Measurements from ENCODE around the gene ITPKB.
"Not testable (repeated sequence)": the region's sequence is repeated elsewhere in the genome, so short reads cannot be mapped to it uniquely, and the experiment has no call there.

Gene ITPKB

DNA sequence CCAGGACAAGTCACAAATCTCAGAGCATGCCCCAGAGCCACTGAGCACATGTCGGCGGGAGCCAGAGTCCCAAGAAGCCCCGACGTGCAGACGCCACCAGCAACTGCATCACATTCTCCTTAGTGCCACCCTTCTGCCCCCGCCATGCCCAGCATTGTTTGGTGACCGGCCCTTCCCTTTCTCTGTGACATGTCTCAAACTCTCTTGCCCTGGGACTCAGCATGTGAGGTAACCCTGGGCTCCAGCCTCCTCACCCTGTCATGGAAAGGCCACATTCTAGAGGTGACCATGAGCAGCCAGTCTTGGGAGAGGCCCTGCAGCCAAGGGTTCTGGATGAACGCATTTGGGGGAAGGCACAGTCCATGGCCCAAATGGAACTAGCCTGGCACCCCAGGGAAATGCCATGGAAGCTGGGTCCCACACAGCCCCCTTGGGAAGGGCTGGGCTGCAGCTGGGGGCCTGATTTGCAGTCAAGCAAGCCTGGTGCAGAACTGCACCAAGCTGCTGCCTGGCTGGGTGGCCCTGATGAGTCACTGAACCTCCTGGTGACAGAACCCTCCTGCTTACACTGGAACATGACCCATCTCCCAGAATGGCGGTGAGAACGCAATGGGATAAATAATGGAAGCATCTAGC is 94.4 kb downstream of the ITPKB start:
- no peak overlapping the region for H3K4me3 ChIP-seq (ENCODE audit: low read length in 2 of 2)
- no peaks in the 10 kb centered on the region for H3K9me3 ChIP-seq (ENCODE audit: control insufficient read depth in 2 of 2, low read length in 2 of 2)
- H3K27me3 ChIP-seq (ENCODE audit: control insufficient read depth in 1 of 2, insufficient read depth in 2 of 2, low read length in 2 of 2), result no peaks in the 10 kb centered on the region
- H3K9ac ChIP-seq (ENCODE audit: low read length in 2 of 2), result peak overlapping the region in 1 of 2 donors; percentile 5
- H3K27ac ChIP-seq (ENCODE audit: low read length), result no peak overlapping the region
- H3K4me1 ChIP-seq (ENCODE audit: control insufficient read depth, insufficient read depth, low read length), result peaks cover 75% of the 10 kb centered on the region
- peaks cover 34 to 47% of the 10 kb centered on the region in 2 donors for H3K36me3 ChIP-seq (ENCODE audit: control insufficient read depth in 2 of 2, insufficient read depth in 2 of 2, low read length in 2 of 2)

DNA sequence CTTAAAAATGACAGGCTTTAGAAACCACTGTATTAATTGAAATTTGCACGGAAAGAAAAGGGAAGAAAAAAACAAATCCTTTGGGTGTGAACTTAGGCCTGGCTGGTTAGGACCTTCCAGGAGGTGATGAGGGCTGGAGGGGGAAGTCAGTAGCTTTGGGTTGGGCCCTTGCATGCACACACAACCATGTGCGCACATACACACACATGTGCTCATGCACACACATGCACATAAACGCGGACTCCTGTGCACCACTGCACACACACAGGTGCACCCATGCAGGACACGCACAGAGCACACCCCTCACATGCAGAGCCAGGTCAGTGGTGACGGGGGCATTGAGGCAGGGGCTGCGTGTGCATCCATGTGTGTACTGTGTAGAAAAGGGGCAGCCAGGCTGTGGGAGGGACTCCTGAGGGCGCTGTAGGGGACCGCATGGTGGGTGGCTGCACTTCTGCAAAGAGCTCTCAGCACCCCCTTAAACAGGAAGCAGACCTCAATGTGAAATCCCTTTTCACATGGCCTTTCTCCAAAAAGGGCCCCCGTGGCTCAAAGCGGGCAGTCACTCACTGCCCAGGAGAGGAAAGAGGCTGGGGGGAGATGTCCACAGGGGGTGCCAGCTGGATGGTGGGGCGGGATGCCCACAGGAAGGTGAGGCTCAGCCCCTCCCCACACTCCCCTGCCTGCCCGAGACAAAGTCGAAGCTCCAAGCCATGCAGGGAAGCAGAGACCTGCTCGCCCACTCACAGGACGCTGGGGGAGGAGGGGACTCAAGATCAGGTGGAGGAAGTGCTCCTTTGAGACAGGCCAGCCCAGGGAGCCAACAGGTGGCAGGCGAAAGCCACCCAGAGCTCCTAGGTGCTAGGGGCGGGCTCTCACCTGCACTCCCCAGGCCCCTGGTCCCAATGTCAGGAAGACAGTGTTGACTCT is 95.2 kb downstream of the ITPKB start:
- Histone ChIP-seq H3K36me3 (ENCODE audit: control insufficient read depth in 2 of 2, insufficient read depth in 2 of 2, low read length in 2 of 2) (peaks cover 31 to 48% of the 10 kb centered on the region in 2 donors), H3K4me1 (ENCODE audit: control insufficient read depth, insufficient read depth, low read length) (peaks cover 75% of the 10 kb centered on the region), H3K9me3 (ENCODE audit: control insufficient read depth in 2 of 2, low read length in 2 of 2) (no peaks in the 10 kb centered on the region), H3K27me3 (ENCODE audit: control insufficient read depth in 1 of 2, insufficient read depth in 2 of 2, low read length in 2 of 2) (no peaks in the 10 kb centered on the region), H3K27ac (ENCODE audit: low read length) (peak overlapping the region; percentile 55), H3K9ac (ENCODE audit: low read length in 2 of 2) (no peak overlapping the region), H3K4me3 (ENCODE audit: low read length in 2 of 2) (peak overlapping the region in 1 of 2 donors; percentile 18)

DNA sequence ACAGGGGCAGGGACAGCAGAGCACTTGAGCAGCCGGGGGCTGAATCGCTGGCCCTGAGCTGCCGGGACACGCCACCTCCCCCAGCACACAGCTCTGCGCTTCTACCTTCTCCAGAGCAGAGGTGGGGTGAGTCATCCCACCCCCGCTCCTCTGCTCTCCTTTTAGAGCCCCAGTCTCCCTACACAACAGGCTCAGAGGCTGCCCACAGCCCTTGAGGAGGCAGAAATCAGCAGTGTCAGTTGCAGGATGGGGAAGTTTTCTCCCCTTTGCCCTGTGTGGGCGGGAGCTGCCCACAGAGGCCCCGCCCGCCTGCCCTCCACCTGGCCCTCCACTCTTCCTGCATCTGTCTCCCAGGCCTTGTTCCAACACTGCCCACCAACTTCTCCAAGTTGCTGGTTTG is 95.9 kb downstream of the ITPKB start:
- Histone ChIP-seq H3K9me3 (ENCODE audit: control insufficient read depth in 2 of 2, low read length in 2 of 2) (no peaks in the 10 kb centered on the region), H3K4me1 (ENCODE audit: control insufficient read depth, insufficient read depth, low read length) (peaks cover 82% of the 10 kb centered on the region), H3K27ac (ENCODE audit: low read length) (peak overlapping the region; percentile 55), H3K4me3 (ENCODE audit: low read length in 2 of 2) (peak overlapping the region in 1 of 2 donors; percentile 18), H3K9ac (ENCODE audit: low read length in 2 of 2) (no peak overlapping the region), H3K36me3 (ENCODE audit: control insufficient read depth in 2 of 2, insufficient read depth in 2 of 2, low read length in 2 of 2) (peaks cover 28 to 45% of the 10 kb centered on the region in 2 donors), H3K27me3 (ENCODE audit: control insufficient read depth in 1 of 2, insufficient read depth in 2 of 2, low read length in 2 of 2) (no peaks in the 10 kb centered on the region)

DNA sequence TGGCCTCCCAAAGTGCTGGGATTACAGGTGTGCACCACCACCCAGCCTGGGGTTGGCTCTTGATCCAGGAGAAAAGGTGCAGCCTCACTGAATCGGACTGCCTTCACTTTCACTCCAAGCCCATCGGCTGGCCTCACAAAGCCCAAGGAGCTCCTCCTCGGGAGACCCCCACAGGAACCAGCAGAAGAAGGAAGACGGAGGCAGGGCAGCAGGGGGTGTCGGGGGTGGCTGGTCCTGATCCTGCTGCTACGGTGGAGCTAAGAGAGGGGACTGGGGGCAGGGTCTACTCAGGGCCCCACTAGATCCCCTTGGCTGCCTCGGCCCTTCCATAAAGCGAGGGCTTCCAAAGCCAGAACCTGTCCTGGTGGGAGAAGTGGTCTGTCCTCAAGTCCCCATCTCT is 96.7 kb downstream of the ITPKB start:
- H3K4me3 ChIP-seq (ENCODE audit: low read length in 2 of 2), result no peak overlapping the region
- H3K4me1 ChIP-seq (ENCODE audit: control insufficient read depth, insufficient read depth, low read length), result peaks cover 86% of the 10 kb centered on the region
- no peaks in the 10 kb centered on the region for H3K9me3 ChIP-seq (ENCODE audit: control insufficient read depth in 2 of 2, low read length in 2 of 2)
- peaks cover 20 to 38% of the 10 kb centered on the region in 2 donors for H3K36me3 ChIP-seq (ENCODE audit: control insufficient read depth in 2 of 2, insufficient read depth in 2 of 2, low read length in 2 of 2)
- H3K27me3 ChIP-seq (ENCODE audit: control insufficient read depth in 1 of 2, insufficient read depth in 2 of 2, low read length in 2 of 2), result no peaks in the 10 kb centered on the region
- peak overlapping the region; percentile 55 for H3K27ac ChIP-seq (ENCODE audit: low read length)
- no peak overlapping the region for H3K9ac ChIP-seq (ENCODE audit: low read length in 2 of 2)

DNA sequence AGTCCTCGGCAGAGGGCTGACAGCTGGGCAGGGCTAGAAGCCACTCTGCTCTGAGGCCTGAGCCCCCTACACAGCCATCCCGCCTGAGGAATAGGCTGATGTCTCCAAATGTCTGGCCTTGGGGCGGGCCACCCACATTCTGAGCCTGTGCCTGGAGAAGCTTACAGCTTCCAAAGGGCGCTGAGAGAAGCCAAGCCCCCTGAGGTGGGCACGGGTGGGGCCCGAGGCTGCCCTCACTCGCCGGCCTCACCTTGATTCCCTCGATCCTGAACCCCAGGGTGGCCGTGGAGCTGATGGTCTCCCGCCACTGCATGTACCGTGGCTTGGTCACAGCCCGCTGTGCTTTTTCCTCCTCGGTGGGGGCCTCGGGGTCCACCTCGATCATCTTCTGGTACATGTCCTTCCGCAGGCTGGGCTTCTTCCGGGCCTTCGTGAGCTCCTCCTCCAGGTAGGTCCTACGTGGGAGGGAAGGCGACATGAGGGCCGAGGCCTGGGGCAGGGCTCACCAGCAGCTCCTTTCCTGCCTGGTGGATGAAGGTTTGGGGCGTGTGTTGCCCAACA is 97.3 kb downstream of the ITPKB start:
- Histone ChIP-seq H3K27me3 (ENCODE audit: control insufficient read depth in 1 of 2, insufficient read depth in 2 of 2, low read length in 2 of 2) (no peaks in the 10 kb centered on the region), H3K9ac (ENCODE audit: low read length in 2 of 2) (no peak overlapping the region), H3K9me3 (ENCODE audit: control insufficient read depth in 2 of 2, low read length in 2 of 2) (no peaks in the 10 kb centered on the region), H3K4me3 (ENCODE audit: low read length in 2 of 2) (no peak overlapping the region), H3K4me1 (ENCODE audit: control insufficient read depth, insufficient read depth, low read length) (peaks cover 83% of the 10 kb centered on the region), H3K27ac (ENCODE audit: low read length) (peak overlapping the region; percentile 31), H3K36me3 (ENCODE audit: control insufficient read depth in 2 of 2, insufficient read depth in 2 of 2, low read length in 2 of 2) (peaks cover 19 to 38% of the 10 kb centered on the region in 2 donors)

DNA sequence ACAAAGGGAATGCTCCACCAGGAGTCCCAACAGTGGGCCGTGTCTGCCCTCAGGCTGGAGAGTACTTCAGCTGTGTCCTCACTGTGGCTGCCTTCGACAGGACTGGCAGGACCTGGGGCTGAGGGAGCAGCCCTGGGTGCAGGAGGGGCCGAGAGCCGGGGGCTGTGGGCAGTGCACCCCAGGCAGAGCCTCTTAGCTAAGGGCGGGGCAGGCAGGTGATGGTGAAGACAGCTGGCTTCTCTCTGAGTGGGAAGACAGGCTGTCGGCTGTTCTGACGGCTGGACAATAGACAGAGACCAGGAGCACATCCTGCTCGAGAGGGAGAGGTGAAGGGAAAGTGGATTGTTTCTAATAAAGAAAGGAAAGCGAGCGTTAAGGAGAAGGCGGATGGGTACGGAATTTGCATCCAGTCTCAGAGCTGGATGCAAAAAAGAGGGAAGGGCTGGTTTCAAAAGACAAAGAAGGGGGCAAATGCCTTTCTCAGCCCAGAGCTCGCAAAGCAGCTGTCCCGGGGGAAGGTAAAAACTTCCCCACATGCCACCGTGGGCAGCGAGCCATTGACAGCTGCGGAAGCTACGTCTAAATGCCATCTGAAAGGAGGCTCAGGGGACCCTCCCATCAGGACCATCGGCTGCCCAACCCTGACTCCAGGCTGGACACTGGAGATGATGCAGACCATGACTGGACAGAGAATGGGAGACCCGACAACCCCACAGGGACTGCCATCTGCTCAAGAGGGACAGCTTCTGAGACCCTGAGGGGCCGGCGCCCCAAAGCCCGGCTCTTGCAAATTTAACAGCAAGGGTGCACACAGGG is 98.6 kb downstream of the ITPKB start:
- Histone ChIP-seq H3K27ac (ENCODE audit: low read length) (peak overlapping the region; percentile 69), H3K27me3 (ENCODE audit: control insufficient read depth in 1 of 2, insufficient read depth in 2 of 2, low read length in 2 of 2) (no peaks in the 10 kb centered on the region), H3K4me3 (ENCODE audit: low read length in 2 of 2) (no peak overlapping the region), H3K36me3 (ENCODE audit: control insufficient read depth in 2 of 2, insufficient read depth in 2 of 2, low read length in 2 of 2) (peaks cover 25 to 35% of the 10 kb centered on the region in 2 donors), H3K9ac (ENCODE audit: low read length in 2 of 2) (peak overlapping the region in 1 of 2 donors; percentile 27), H3K9me3 (ENCODE audit: control insufficient read depth in 2 of 2, low read length in 2 of 2) (no peaks in the 10 kb centered on the region), H3K4me1 (ENCODE audit: control insufficient read depth, insufficient read depth, low read length) (peaks cover 74% of the 10 kb centered on the region)

DNA sequence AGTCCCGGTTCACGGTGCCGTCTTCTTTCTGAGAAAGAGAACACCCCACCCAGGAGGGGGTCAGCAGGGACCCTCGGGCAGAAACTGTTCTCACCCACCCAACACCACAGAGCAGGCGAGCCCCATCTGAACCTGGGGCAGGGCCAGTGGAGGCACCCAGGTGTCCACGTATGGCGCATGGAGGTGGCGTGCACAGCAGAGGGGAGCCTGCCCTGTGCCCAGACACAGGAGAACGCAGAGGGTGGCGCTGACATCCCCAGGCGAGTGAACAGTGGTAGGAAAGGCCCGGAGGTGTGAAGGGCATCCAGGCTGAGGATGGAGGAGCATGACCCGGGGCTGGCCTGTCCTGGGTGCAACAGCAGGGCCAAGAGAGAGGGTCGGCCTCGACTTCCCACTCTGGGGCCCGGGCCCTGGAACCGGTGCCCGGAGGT is 99.4 kb downstream of the ITPKB start:
- H3K36me3 ChIP-seq (ENCODE audit: control insufficient read depth in 2 of 2, insufficient read depth in 2 of 2, low read length in 2 of 2), result peaks cover 19 to 30% of the 10 kb centered on the region in 2 donors
- H3K4me3 ChIP-seq (ENCODE audit: low read length in 2 of 2), result no peak overlapping the region
- H3K4me1 ChIP-seq (ENCODE audit: control insufficient read depth, insufficient read depth, low read length), result peaks cover 72% of the 10 kb centered on the region
- no peaks in the 10 kb centered on the region for H3K9me3 ChIP-seq (ENCODE audit: control insufficient read depth in 2 of 2, low read length in 2 of 2)
- H3K9ac ChIP-seq (ENCODE audit: low read length in 2 of 2), result no peak overlapping the region
- H3K27me3 ChIP-seq (ENCODE audit: control insufficient read depth in 1 of 2, insufficient read depth in 2 of 2, low read length in 2 of 2), result no peaks in the 10 kb centered on the region
- peak overlapping the region; percentile 69 for H3K27ac ChIP-seq (ENCODE audit: low read length)

DNA sequence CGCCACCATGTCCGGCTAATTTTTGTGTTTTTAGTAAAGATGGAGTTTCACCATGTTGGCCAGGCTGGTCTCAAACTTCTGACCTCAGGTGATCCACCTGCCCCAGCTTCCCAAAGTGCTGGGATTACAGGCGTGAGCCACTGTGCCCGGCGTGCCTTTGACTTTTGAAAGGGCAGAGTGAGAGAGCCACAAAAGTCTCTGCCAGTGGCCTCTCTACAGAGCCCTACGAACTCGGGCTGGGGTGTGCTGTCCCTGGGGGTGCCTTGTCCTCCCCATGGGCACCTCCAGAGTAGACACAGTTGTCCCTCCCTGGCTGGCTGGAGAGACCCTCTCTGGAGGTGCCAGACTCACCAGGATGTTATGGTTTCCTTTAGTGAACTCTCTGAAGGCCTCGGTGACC is 99.9 kb downstream of the ITPKB start:
- H3K9me3 ChIP-seq (ENCODE audit: control insufficient read depth in 2 of 2, low read length in 2 of 2); H3K27me3 ChIP-seq (ENCODE audit: control insufficient read depth in 1 of 2, insufficient read depth in 2 of 2, low read length in 2 of 2); H3K4me3 ChIP-seq (ENCODE audit: low read length in 2 of 2); H3K9ac ChIP-seq (ENCODE audit: low read length in 2 of 2): not testable (repeated sequence)
- Histone ChIP-seq H3K27ac (ENCODE audit: low read length) (peak overlapping the region; percentile 69), H3K4me1 (ENCODE audit: control insufficient read depth, insufficient read depth, low read length) (peaks cover 74% of the 10 kb centered on the region), H3K36me3 (ENCODE audit: control insufficient read depth in 2 of 2, insufficient read depth in 2 of 2, low read length in 2 of 2) (peaks cover 19 to 31% of the 10 kb centered on the region in 2 donors)

DNA sequence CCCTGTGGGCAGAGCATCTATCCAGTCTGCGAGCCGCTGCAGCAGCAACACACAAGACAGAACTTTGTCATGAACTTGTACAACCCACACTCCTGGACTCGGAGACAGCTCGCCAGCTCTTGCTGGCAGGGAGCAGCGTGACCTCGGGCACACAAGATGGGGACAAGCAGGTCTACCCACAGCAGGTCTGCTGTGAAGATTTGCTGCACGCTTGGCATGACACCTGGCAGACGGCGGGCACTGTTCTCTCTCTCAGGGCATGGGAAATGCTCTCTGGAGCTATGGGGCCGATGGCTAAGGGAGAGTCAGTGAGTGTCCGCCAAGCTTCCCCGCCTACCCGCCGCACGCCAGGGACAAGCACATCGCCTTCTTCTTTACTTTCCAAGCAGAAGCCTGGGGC is 100.5 kb downstream of the ITPKB start:
- Histone ChIP-seq H3K27me3 (ENCODE audit: control insufficient read depth in 1 of 2, insufficient read depth in 2 of 2, low read length in 2 of 2) (no peaks in the 10 kb centered on the region), H3K36me3 (ENCODE audit: control insufficient read depth in 2 of 2, insufficient read depth in 2 of 2, low read length in 2 of 2) (peaks cover 19 to 31% of the 10 kb centered on the region in 2 donors), H3K9me3 (ENCODE audit: control insufficient read depth in 2 of 2, low read length in 2 of 2) (no peaks in the 10 kb centered on the region), H3K9ac (ENCODE audit: low read length in 2 of 2) (no peak overlapping the region), H3K4me1 (ENCODE audit: control insufficient read depth, insufficient read depth, low read length) (peaks cover 74% of the 10 kb centered on the region), H3K27ac (ENCODE audit: low read length) (peak overlapping the region; percentile 81), H3K4me3 (ENCODE audit: low read length in 2 of 2) (peak overlapping the region in 1 of 2 donors; percentile 29)

DNA sequence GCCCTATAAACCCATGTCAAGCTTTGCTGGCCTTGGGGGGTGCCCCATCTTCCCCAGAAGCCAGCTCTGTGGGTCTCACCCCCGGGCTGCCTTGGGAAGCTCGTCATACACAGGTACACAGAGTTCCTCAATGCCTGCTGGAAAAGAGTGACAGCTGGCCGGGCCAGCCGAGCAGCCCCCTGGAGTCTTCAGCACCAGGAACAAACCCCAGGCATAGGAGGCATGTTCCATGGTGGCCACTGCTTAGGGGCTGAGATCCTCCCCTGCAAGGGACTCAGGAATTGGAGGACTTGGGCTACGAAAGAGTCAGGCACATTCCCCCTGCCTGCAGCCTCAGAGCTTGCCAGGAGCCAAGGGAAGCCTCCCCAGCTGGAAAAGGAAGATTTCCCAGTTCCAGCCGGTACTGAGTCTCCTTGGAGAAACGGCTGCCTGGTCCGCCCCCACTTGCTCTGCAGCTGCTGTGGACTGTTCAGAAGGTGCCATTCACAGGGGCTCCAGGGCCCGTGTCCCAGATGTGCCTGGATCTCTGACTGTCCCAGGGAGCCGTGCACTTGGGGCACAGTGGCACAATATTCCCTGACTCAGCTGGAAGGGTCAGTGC is 101.0 kb downstream of the ITPKB start:
- Histone ChIP-seq H3K9me3 (ENCODE audit: control insufficient read depth in 2 of 2, low read length in 2 of 2) (no peaks in the 10 kb centered on the region), H3K9ac (ENCODE audit: low read length in 2 of 2) (no peak overlapping the region), H3K4me1 (ENCODE audit: control insufficient read depth, insufficient read depth, low read length) (peaks cover 74% of the 10 kb centered on the region), H3K4me3 (ENCODE audit: low read length in 2 of 2) (peak overlapping the region in 1 of 2 donors; percentile 29), H3K36me3 (ENCODE audit: control insufficient read depth in 2 of 2, insufficient read depth in 2 of 2, low read length in 2 of 2) (peaks cover 19 to 32% of the 10 kb centered on the region in 2 donors), H3K27ac (ENCODE audit: low read length) (peak overlapping the region; percentile 81), H3K27me3 (ENCODE audit: control insufficient read depth in 1 of 2, insufficient read depth in 2 of 2, low read length in 2 of 2) (no peaks in the 10 kb centered on the region)
